NCI-H2227 (cell line): ENCODE measurements around the gene ISG20.

Source experiments
- DNase-seq: peaks from one replicate; lab custom pipeline; 2025; ENCODE audit not compliant: unreplicated experiment; lab: John Stamatoyannopoulos, UW

ISG20 gene

DNA sequence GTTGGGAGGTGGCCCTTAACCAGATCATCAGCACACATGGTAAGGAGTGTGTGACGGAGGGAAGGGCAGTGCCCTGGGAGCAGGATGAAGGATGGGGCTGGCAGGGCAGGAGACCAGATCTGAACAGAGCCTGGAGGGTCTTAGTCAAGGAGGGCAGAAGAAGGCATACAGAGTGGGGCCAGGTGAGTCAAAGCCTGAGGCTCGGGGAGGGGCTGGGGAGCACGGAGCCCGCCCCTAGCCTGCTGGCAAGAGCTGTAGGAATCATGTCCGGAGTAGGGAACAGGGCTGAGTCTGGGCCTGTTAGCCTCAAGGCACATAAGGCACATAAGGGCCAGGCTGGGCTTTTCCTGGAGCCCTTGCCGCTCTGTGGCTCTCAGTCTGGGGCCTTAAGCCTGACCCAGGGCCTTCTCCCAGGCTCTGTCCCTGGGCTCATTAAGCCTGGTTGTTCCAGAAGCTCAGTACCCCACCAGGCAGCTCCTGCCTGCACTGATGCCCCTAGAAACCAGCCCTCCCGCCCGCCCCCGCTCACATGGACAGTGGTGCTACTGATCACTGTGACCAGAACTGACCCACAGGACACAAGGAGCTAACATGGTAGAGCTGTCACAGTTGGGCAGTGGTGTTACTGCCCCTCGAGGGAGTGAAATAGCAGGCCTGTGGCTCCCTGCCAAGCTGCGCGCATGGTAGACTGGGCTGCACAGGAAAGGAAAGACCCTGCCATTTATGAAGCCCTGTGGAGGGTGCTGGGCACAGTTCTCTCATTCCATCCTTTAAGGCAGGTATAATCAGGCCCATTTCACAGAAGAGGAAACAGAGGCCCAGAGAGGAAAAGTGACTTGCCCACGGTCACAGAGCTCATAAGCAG lies 14.6 kb downstream of the ISG20 start:
- no peak for DNase-seq

DNA sequence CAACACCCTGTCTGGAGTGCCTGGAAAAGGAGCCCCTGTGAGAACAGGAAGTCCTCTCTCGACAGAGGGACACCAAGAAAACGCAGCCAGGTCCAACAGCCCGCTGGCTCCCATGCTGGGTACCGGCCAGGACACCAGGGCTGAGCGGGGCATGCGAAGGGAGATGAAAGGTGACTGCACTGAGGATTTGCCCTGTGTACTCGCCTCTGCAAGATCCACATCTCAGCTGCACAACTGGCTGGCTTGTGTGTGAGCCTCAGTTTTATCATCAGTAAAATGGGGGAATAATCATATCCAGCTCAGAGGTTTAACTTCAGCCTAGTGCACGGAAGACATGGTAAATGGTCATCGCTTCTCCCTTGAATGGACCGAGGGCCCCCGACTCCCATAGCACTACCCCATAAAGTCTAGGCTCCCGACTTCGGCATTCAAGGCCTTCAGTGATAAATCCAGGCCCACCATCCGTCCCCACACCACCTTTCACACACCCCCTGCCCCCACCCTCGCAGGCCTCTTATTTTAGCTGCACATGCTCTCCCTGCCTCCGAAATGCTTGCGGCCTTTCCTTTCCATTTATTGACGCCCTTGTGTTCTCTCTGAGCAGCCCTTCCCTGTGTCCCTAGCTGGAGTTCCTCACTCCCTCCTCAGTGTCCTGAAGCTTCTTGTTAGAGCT lies 15.8 kb downstream of the ISG20 start:
- no peak for DNase-seq

DNA sequence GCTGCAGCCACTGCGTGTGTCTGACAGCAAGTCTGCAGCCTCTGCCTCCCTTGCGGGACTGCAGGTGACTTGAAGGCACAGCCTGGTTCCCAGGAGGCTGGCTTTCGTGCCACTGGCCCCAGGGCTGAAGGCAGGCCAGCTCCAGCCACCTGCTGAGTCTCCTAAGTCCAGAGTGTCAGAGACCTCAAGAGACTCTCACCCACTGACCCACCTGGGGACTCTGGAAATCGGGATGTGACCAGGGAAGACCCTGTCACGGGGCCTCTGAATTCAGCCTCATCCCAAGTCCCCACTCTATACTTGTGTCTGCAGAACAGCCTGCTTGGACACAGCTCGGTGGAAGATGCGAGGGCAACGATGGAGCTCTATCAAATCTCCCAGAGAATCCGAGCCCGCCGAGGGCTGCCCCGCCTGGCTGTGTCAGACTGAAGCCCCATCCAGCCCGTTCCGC lies 16.3 kb downstream of the ISG20 start:
- DNase-seq = no peak

DNA sequence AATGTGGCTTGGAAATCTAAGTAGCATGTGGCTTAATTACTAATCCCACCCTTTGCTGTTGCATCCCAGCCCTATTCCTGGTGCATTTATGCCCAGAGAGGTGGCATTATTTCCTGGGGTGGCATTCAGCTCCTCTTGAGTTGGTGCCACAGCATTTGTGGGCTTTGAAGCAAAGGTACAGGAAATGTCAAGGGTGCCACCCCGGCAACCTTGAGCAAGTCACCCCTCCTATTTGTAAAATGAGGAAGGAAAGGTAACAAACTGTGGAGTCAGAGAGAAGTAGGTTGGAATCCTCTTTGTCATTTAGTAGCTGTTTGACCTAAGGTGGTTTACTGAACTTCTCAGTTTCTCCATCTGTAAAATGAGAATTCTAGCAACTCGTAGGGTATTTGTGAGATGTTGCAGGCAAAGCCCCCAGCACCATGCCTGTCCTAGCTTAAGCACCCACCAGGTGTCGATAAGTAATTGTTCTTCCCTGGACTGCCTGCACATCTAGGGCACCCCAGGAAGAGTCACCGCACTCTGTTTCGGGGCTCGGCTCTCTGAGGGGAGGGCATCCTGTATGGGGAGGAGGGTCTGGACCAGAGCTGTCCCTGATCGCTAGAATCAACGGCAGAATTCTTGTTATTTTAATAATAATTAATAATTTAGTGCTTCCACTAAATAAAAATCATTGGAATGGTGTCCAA lies 17.1 kb downstream of the ISG20 start:
- no peak for DNase-seq

DNA sequence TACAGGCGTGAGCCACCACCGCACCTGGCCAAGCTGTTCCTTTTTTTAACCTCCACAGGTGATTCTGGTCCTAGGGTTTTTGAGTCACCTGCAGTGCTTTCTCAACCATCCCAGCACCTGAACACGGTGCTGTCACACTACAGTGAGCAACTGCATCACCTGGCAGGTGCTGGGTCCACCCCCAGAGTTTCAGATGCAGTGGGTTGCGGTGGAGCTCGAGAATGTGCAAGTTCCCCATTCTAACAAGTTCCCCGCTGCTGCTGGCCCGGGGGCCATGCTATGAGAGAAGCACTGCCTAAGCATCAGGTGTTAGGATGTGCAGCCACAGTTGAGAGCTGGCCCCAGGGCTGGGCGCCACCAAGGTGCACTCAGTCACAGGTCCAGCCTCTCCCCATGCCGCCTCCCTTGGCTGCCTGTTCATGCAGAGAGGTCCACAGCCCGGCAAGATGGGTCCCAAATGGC lies 18.0 kb downstream of the ISG20 start:
- DNase-seq = no peak

DNA sequence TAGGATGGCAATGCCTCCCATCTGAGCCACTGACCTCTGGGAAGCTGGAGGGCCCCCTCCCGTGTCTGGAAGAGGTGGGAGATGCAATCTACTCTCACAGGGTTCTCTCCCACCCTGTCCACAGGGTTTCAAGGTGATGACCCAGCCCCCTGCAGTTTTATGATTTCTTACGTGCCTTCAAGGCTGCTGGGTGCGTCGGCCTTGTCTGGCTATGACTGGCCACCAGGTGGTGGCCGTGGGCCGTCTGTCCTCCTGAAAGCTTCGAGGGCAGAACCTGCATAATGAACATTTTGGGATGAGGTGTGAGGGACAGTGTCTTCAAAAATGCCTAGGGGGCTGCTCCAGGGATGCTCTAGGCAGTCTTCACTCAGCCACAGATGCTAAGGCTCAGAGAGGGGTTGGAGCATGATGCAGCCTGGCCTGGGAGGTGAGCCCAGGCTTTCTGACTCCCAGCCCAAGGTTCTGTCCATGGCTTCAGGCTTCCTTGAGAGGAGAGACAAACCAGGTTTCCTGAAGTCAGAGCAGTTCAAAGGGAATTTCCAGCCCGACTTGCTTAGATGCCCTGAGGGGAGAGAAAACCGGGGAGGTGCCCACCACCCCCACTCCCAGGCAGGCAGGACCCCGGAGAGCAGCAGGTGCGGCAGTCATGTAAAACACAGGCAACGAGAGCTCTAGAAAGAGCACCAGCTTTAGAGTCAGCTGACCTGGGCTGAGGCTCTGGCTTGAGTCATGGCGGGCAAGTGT lies 18.7 kb downstream of the ISG20 start:
- DNase-seq = peak; percentile 25

DNA sequence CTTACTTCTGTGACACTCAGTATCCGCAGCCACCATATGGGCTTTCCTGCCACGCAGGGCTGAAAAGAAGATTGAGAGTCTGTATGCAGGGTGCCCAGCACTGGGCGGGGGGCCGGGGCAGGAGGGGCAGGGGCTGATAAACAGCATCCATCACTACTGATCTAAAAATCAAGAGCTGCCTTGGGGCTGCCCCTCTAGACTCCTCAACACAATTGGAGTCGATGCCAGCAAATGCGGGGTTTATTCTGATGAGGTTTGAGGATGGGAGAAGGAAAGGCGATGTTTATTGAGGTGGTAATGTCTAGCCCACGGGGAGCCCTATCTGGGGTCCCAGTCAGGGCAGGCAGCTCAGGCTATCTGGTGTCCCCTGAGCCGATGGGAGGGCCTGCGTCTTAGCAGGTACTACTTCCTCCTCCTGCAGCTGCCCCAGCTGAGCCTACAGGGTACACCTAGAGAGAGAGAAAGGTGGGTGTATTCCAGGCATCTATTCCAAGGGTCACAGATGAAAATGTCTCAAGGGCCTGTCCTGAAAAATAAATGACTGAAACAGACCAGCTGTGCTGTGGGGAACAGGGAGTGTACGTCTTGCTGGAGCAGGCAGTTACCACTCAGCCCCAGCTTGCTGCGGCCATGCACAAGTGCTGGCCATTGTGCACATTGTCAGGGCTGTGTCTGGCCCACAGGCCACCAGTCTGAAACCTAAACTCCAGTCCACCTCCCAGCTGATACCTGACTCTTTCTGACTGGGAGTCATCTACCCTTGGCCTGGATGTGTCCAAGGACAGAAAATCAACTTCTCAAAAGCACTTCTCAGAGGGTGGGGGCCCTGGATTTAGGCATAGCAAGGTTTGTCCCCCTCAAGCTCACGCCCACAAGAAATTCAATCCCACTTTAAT lies 19.5 kb downstream of the ISG20 start:
- DNase-seq = no peak

DNA sequence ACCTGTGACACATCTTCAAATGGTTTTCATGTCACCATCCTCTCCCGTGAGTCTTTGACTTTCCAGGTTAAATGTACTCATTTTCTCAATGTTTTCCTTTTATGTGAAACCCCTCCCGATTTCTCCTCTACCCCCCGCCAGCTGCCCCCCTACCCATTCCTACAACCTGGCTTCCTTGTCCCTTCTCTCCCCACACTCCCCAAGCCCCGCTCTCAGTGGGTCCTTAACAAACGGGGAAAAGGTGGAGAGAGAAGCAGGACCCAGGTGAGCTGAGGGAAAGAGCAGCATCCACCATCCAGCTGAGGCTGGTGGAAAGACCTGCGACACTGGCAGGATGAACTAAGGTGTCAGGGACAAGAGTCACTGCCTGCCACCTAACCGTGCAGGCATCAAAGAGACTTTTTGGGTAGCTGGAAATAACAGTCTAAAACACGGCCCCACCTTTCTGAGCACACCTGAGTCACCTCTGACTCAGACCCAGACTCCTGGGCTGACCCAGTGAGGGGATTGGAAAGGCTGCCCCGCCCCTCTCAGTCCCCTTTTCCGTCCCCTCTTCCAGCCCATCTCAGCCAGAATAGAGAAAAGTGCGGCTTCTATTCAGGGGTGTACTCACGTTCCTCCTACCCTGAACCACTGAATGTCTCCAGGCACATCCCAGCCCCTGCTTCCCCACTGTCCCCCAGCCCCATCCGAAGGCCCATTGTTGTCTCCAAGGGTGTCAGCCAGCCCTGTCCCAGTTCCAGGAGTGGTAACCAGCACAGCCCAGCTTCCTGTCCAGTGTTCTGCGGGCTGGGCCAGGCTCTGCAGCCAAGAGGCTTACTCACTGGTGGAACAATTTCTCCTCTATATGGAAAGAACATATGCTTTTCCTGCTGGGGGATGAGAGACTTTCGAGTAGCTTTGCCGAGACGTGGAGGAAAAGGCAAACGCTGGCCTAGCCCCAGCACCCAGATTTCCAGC lies 20.4 kb downstream of the ISG20 start:
- no peak for DNase-seq

DNA sequence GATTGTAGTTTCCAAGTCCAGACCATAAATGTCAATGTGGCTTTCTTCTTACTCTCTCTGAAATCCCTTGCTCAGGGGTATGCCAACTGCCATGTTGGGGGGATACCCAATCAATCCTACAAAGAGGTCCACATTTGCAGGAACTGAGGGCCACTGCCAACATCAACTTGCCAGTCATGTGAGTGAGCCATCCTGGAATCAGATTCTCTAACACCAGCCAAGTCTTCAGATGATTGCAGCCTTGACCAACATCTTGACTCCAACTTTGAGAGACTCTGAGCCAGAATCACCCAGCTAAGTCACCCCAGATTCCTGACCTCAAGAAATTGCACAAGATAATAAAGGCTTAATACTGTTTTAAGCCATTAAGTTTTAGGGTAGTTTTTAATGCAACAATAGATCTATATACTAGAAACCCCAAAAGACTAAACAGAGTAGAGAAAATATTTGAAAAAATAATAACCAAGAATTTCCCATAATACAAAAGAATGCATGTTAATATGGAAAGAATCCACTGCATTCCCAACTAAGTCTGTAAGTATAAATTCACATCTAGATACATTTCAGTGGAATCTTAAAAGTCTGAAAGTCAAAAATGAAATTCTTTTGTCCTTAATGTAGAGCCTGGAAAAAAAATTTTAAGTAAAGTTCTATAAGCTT lies 22.4 kb downstream of the ISG20 start:
- DNase-seq = no peak

DNA sequence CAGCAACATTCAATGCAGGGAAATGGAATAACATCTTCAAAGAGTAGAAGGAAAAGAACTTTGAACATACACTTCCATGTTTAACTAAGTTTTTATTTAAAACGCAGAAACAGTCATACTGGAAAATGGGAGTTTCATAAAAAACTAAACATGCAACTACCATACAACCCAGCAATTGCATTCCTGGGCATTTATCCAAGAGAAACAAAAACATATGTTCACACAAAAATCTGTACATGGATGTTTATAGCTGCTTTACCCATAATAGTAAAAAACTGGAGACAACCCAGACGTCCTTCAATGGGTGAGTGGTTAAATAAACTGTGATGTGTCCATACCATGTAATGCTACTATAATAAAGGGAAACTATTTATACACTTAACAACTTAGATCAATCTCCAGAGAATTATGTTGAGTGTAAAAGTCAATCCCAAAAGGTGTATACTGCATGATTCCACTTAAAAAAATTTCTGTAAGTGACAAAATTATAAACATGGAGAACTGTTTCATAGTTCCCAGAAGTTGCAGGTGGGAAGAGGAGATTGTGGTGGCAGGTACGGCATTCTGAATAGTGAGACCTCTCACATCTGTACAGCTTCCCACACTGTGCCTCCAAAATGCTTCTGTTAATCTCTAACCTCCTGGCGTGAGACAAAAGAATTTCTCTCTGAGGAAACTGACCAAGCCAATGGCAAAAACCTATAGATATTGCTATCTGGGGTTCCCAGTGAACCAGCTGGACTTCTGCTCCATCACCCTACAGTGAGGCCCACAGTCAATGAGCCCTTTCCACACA lies 23.1 kb downstream of the ISG20 start:
- DNase-seq = no peak

DNA sequence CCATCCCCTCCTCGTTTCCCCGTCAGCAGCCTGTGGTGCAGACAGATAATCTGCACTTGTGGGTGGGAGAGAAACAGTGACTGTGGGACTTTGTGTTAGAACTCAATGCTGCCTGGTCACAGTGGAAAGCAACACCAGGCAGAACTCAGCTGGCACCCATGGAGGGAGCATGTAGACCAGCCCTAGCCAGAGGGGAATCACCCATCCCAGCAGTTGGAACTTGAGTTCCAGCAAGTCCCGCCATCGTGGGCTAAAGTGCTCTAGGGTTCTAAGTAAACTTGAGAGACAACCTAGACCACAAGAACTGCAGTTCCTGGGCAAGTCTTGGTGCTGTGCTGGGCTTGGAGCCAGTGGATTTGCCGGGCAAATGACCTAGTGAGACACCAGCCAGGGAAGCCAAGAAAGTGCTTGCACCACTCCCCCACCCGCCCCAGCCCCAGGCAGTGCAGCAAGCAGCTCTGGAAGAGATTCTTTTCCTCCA lies 24.4 kb downstream of the ISG20 start:
- DNase-seq = no peak

DNA sequence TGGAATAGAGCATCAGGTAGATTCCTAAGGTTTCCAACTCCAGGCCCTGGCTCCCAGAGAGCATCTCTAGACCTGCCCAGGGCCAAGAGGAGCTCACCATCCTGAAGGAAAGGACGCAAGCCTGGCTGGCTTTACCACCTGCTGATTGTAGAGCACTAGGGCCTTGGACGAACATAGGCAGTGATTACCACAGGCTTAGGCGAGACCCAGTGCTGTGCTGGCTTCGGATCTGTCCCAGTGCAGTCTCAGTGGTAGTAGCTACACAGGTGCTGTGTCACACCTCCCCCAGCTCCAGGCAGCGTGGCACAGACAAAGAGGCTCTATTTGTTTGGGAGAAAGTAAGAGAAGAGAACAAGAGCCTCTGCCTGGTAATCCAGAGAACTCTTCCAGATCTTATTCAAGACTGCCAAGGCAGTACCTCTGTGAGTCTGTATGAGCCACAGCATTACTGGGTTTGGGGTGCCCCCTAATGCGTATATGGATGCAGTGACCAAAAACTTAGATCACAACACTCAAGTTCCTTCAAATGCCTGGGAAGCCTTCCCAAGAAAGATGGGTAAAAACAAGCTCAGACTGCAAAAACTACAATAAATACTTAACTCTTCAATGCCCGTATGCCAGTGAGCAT lies 25.4 kb downstream of the ISG20 start:
- no peak for DNase-seq

DNA sequence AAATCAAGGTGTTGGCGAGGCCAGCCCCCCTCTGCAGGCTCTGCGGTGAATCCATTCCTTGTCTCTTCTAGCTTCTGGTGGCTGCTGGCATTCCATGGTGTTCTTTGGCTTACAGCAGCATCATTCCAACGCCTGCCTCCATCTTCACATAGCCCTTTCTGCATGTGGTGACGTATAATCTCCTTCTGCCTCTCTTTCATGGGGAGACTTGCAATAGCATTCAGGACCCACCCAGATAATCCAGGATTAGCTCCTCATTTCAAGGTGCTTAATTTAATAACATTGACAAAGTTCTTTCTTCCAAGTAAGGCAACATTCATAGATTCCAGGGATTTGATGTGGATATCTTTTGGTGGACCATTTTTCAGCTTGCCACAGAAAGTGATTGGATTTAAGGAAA lies 35.8 kb downstream of the ISG20 start:
- DNase-seq = no peak

DNA sequence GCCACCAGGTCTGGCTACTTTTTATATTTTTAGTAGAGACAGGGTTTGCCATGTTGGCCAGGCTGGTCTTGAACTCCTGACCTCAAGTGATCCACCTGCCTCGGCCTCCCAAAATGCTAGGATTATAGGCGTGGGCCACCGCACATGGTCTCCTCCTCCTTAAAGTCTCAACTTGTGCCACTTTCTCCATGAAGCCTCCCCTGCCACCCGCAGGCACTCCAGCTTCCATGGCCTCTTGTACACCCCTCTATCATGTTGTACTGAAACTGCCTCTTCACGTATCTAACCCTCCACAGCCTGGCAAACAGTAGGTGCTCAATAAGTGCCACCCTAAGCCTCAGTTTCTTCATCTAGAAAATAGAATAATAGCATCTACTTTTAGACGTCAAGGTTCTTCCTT lies 39.9 kb downstream of the ISG20 start:
- DNase-seq = no peak

DNA sequence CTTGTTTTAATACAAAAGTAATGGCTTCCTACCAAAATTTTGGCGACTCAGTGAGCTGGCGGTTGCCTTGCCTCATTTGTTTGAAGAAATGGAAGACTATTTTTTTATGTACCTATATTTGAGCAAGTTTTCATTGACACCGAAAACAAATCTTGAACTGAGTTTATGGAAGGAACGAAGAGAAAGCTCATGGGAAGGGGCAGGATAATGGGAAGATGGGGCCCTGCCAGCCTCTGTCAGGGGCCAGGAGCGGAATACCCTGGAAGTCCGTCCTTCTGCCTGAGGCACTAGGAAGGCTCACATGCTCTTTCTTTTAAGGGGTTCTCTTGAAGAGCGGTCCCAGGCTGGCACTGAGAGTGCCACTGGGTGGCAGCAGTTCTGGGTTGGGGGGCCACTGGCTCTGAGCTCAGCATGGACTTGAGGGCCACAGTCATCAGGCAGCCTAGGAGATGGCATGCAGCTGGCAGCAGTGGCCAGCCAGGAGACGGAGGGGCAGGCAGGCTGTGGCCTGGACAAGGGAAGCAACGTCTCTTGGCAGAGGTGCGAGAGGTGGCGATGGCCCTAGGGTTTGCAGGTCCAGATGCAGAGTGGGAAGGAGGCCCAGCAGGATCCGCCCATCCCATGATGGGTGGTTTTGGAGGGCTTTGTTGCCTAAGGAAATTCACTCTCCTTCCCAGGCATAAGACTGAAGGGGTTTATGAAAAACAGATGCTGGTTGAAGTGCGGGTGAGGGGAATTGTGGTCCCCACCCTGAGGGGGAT lies 41.6 kb downstream of the ISG20 start:
- no peak for DNase-seq

DNA sequence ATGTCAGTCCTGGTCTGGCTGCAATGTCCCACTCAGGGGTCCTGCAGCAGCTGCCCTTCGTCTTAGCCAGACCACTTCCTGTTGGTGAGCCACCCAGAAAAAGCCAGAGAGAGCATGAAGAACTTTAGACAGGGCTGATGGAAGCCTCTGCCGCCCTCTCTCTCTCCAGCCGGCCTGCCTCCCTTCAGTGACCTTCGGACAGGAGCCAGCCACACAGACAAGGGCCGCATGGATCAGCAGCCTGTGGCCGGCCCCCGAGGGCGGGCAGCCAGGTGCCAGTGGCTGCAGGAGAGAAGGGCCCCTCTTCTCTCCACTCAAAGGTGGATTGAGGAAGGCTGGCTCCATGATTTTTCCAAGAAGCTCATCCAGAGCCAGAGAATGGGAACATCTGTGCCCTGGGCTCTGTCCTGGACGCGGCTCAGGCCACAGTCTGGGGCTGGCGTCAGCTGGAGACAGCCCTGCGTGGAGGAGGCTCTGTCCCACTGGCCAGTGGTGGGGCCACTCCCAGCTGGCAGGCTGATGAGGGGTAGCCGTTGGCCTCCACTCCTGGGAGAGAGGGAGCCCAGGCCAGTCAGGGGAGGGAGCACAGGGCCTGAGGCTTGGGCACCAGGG lies 42.9 kb downstream of the ISG20 start:
- DNase-seq = no peak
